ENCODE results near the gene OTULIN.

DNA sequence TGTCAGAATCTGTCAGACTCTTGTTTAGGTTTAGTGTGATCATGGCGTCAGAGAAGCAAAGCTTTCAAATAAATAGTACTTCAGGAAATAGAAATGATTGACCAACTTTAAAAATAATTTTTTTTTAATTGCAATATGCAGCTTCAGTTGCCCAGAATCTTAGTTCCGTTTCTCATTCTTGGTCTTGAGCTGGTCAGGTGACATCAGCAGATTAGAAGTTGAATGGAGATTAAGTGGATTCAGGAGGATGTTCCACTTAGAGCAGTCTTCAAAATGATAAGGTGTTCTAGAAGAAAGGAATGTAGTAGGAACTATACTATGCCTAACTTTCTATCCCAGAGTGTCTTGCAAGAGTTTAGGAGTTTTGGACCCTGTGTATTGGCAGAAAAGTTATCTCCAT lies 30.6 kb downstream of the OTULIN start:
- TF ChIP-seq, protein P1, sequence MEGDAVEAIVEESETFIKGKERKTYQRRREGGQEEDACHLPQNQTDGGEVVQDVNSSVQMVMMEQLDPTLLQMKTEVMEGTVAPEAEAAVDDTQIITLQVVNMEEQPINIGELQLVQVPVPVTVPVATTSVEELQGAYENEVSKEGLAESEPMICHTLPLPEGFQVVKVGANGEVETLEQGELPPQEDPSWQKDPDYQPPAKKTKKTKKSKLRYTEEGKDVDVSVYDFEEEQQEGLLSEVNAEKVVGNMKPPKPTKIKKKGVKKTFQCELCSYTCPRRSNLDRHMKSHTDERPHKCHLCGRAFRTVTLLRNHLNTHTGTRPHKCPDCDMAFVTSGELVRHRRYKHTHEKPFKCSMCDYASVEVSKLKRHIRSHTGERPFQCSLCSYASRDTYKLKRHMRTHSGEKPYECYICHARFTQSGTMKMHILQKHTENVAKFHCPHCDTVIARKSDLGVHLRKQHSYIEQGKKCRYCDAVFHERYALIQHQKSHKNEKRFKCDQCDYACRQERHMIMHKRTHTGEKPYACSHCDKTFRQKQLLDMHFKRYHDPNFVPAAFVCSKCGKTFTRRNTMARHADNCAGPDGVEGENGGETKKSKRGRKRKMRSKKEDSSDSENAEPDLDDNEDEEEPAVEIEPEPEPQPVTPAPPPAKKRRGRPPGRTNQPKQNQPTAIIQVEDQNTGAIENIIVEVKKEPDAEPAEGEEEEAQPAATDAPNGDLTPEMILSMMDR (IDR thresholded peaks at IDR 0.05; ENCODE audit: low read depth, low read length, poor library complexity, severe bottlenecking), result no peak
- TF ChIP-seq EZH2phosphoT487 (IDR thresholded peaks at IDR 0.05; ENCODE audit: borderline replicate concordance, low read length), result no peak

Measured in DOHH2 (cell line).